Activated gamma-delta T cell treated with Interleukin-2 at 50 U/mL for 16 hours (primary cell): ENCODE measurements around the gene TMEM97.
"Not testable (repeated sequence)": the region's sequence is repeated elsewhere in the genome, so short reads cannot be mapped to it uniquely, and the experiment has no call there.

Experiments
- DNase-seq: peaks from one replicate; pipeline ENCODE4 v3.0.0-alpha.2; 2020

TMEM97 gene

GRCh38 chr17:28318759-28319597, at the start of gene TMEM97:
TSS of gene TMEM97 (plus strand) at chr17:28319200. CDS start at chr17:28319240, 40 bp downstream.
- DNase-seq = peak; percentile 91

- DNase-seq = no peak
Measured at GRCh38 chr17:28270055-28270454, 48.9 kb upstream of the TMEM97 start.

- DNase-seq = no peak
Measured at GRCh38 chr17:28270926-28271325, 48.1 kb upstream of the TMEM97 start.

- no peak for DNase-seq
Measured at GRCh38 chr17:28271431-28271830, 47.6 kb upstream of the TMEM97 start.

GRCh38 chr17:28272166-28272565, 46.8 kb upstream of the TMEM97 start:
- no peak for DNase-seq

- not testable (repeated sequence) for DNase-seq
Measured at GRCh38 chr17:28273341-28273740, 45.7 kb upstream of the TMEM97 start.

GRCh38 chr17:28274591-28275265, 44.3 kb upstream of the TMEM97 start:
- DNase-seq = no peak

GRCh38 chr17:28276011-28276410, 43.0 kb upstream of the TMEM97 start:
- DNase-seq = no peak

GRCh38 chr17:28279411-28279810, 39.6 kb upstream of the TMEM97 start:
- DNase-seq = no peak

GRCh38 chr17:28280826-28281225, 38.2 kb upstream of the TMEM97 start:
- DNase-seq = no peak

GRCh38 chr17:28282596-28282995, 36.4 kb upstream of the TMEM97 start:
- no peak for DNase-seq

GRCh38 chr17:28285965-28286364, 33.0 kb upstream of the TMEM97 start:
- DNase-seq = no peak

GRCh38 chr17:28290703-28291102, 28.3 kb upstream of the TMEM97 start:
- DNase-seq = no peak

- DNase-seq = no peak
Measured at GRCh38 chr17:28291780-28292330, 27.1 kb upstream of the TMEM97 start.

GRCh38 chr17:28292878-28293277, 26.1 kb upstream of the TMEM97 start:
- not testable (repeated sequence) for DNase-seq

GRCh38 chr17:28293994-28294393, 25.0 kb upstream of the TMEM97 start:
- no peak for DNase-seq

- DNase-seq = no peak
Measured at GRCh38 chr17:28295677-28296578, 23.1 kb upstream of the TMEM97 start.

GRCh38 chr17:28298449-28298848, 20.6 kb upstream of the TMEM97 start:
- DNase-seq = no peak

- no peak for DNase-seq
Measured at GRCh38 chr17:28306954-28307401, 12.0 kb upstream of the TMEM97 start.

GRCh38 chr17:28313841-28314240, 5.2 kb upstream of the TMEM97 start:
- no peak for DNase-seq

- no peak for DNase-seq
Measured at GRCh38 chr17:28315846-28316705, 2.9 kb upstream of the TMEM97 start.
